Mesothelial cell of epicardium (in vitro differentiated cells): ENCODE data around the gene MROH7. TPM values are rescaled to one million over a fixed set of nuclear protein-coding genes. Genes with fewer than 3 reads are reported as not detected.

Experiments
- DNase-seq, 2 experiments: peaks; one replicate each; pipeline ENCODE4 v3.0.0; 2021; ENCODE audit warnings: low spot score in 2 of 2; ENCODE audit not compliant: unreplicated experiment in 2 of 2
- H3K27ac Mint-ChIP-seq: 2 replicates; pipeline ENCODE4 v1.8.0; 2021; ENCODE audit warnings: mixed read lengths
- H3K27me3 Mint-ChIP-seq: 2 replicates; pipeline ENCODE4 v1.8.0; 2021; ENCODE audit warnings: low read depth, mixed read lengths
- H3K36me3 Mint-ChIP-seq: 2 replicates; pipeline ENCODE4 v1.8.0; 2021; ENCODE audit warnings: mixed read lengths
- H3K4me1 Mint-ChIP-seq: 2 replicates; pipeline ENCODE4 v1.8.0; 2021; ENCODE audit warnings: mixed read lengths
- H3K4me3 Mint-ChIP-seq: 2 replicates; pipeline ENCODE4 v1.8.0; 2021; ENCODE audit warnings: mild to moderate bottlenecking, moderate library complexity, mixed read lengths
- H3K9me3 Mint-ChIP-seq: 2 replicates; pipeline ENCODE4 v1.8.0; 2021; ENCODE audit warnings: mixed read lengths
- total RNA-seq: library from RNA; stranded (reverse); gene quantifications from 3 replicates; pipeline ENCODE4 v1.2.1, GENCODE V29; 2021
- TF ChIP-seq, protein P1 (sequence below): fragments of 200-600 bp; sonication (generic); IDR thresholded peaks from one replicate; pipeline ENCODE4 v1.5.0; 2021; ENCODE audit warnings: antibody characterized with exemption; ENCODE audit not compliant: unreplicated experiment

Gene MROH7
- total RNA-seq, 1 donor from 2014 or later = 4.3 TPM

DNA sequence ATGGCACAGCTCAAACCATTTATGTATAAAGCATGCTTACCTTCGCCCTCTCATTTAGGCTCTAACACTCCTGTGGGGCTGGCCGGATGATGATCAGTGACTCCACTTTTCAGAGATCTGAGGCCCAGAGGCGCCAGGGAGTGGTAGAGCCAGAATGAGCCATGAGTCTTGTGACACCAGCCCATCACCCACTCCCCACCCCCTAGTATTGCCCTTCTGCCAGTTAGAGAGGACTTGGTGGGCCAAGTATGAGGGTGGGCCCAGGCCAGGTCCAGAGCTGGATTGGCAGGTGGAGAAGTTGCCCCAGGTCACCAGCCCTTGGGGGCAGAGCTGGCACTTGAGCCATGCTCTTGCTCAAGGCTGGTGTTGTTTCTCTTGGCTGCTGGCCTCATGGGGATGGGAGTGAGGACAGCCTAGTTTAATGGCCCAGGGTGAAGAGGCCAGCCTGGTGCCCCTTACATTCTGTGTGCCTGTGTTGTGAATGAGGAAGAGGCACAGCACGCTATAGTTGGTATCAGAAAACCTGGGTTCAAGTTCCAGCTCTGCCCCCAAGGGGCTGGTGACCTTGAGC is 43.8 kb downstream of the MROH7 start:
- TF ChIP-seq, protein P1, sequence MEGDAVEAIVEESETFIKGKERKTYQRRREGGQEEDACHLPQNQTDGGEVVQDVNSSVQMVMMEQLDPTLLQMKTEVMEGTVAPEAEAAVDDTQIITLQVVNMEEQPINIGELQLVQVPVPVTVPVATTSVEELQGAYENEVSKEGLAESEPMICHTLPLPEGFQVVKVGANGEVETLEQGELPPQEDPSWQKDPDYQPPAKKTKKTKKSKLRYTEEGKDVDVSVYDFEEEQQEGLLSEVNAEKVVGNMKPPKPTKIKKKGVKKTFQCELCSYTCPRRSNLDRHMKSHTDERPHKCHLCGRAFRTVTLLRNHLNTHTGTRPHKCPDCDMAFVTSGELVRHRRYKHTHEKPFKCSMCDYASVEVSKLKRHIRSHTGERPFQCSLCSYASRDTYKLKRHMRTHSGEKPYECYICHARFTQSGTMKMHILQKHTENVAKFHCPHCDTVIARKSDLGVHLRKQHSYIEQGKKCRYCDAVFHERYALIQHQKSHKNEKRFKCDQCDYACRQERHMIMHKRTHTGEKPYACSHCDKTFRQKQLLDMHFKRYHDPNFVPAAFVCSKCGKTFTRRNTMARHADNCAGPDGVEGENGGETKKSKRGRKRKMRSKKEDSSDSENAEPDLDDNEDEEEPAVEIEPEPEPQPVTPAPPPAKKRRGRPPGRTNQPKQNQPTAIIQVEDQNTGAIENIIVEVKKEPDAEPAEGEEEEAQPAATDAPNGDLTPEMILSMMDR = no peak
- H3K27me3 Mint-ChIP-seq = no peaks in the 10 kb centered on the region
- no peaks in the 10 kb centered on the region for H3K36me3 Mint-ChIP-seq
- H3K27ac Mint-ChIP-seq = no peak overlapping the region
- H3K4me1 Mint-ChIP-seq = no peaks in the 10 kb centered on the region
- H3K9me3 Mint-ChIP-seq = no peaks in the 10 kb centered on the region
- H3K4me3 Mint-ChIP-seq = no peak overlapping the region
- DNase-seq = no peak

DNA sequence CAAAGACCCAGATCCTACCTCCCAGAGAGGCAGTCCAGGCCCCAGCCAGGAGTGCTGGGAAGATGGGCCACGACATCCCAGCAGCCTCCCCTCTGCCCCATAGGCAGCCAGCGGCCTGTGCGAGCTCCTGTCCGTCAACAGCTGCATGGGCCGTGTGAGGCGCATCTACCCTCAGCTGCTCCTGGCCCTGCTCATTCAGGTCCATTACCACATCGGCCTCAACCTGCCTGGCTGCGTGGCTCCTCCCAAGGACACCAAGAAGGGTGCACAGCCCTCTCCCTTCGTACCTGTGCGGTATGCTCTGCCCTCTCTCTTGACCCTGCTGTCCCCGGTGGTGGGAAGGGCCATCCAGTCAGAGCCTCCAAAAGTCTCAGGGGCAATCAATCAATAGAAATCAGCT is 44.6 kb downstream of the MROH7 start:
- no peaks in the 10 kb centered on the region for H3K4me1 Mint-ChIP-seq
- H3K36me3 Mint-ChIP-seq = no peaks in the 10 kb centered on the region
- H3K27ac Mint-ChIP-seq = no peak overlapping the region
- TF ChIP-seq, protein P1 = no peak
- no peak for DNase-seq
- no peaks in the 10 kb centered on the region for H3K27me3 Mint-ChIP-seq
- no peaks in the 10 kb centered on the region for H3K9me3 Mint-ChIP-seq
- H3K4me3 Mint-ChIP-seq = no peak overlapping the region

DNA sequence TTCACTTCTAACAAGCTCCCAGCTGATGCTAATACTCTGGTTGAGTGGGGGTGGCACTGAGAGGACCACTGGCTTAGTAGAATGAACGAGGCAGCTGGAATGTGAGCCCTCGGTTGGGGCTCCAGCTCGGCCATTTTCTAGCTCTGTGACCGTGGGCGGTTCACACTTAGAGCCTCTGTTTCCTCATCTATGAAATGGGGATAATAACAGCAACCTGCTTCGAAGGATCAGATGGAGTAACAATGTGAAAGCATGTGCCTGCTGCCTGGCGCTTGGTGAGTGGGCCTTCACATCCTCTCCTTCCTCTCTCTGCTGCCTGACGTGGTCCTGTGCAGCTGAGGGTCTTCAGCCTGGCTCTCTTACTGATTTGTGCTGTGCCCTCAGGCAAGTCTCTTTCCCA is 53.2 kb downstream of the MROH7 start:
- Mint-ChIP-seq H3K27me3 (peaks cover 34% of the 10 kb centered on the region), H3K4me3 (no peak overlapping the region), H3K27ac (no peak overlapping the region), H3K4me1 (no peaks in the 10 kb centered on the region), H3K36me3 (no peaks in the 10 kb centered on the region), H3K9me3 (no peaks in the 10 kb centered on the region)
- no peak for DNase-seq
- TF ChIP-seq, protein P1 = no peak

DNA sequence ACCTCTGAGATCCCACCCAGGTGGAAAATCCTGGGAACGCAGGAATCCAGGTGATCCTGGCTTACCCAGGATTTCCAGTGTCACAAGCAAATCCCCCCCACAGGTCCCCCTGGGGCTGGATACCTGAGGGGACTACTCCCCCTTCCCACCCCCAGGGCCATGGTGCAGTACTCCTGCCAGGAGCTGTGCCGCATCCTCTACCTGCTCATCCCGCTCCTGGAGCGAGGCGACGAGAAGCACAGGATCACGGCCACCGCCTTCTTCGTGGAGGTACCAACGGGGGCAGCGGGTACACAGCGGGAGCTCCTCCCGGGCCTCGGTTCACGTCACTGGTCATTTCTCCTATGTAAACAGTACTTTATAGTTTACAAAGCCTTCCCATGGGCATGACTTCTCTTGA is 53.6 kb downstream of the MROH7 start:
- no peak overlapping the region for H3K4me3 Mint-ChIP-seq
- no peaks in the 10 kb centered on the region for H3K9me3 Mint-ChIP-seq
- peaks cover 36% of the 10 kb centered on the region for H3K27me3 Mint-ChIP-seq
- H3K27ac Mint-ChIP-seq = no peak overlapping the region
- TF ChIP-seq, protein P1 = no peak
- no peak for DNase-seq
- H3K36me3 Mint-ChIP-seq = no peaks in the 10 kb centered on the region
- H3K4me1 Mint-ChIP-seq = no peaks in the 10 kb centered on the region

DNA sequence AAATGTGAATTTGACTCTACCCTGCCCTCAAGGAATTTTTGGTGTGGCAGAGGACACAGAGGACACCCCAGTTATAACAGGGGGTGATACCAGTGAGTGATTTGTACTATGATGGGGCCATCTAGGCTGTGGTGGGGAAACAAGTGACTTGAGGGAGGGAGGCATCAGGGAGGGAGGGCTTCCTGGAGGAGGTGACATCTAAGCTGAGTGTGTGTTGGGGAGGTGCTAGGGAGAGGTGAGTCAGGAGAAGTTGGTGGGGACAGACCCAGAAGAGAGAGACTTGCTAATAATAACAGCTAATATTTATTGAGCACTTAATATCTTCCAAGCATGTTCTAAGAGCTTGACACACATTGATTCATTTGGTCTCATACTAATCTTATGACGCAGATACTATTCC is 54.2 kb downstream of the MROH7 start:
- peaks cover 38% of the 10 kb centered on the region for H3K27me3 Mint-ChIP-seq
- TF ChIP-seq, protein P1 = no peak
- no peak overlapping the region for H3K4me3 Mint-ChIP-seq
- H3K36me3 Mint-ChIP-seq = no peaks in the 10 kb centered on the region
- no peaks in the 10 kb centered on the region for H3K9me3 Mint-ChIP-seq
- H3K27ac Mint-ChIP-seq = no peak overlapping the region
- H3K4me1 Mint-ChIP-seq = no peaks in the 10 kb centered on the region
- no peak for DNase-seq

DNA sequence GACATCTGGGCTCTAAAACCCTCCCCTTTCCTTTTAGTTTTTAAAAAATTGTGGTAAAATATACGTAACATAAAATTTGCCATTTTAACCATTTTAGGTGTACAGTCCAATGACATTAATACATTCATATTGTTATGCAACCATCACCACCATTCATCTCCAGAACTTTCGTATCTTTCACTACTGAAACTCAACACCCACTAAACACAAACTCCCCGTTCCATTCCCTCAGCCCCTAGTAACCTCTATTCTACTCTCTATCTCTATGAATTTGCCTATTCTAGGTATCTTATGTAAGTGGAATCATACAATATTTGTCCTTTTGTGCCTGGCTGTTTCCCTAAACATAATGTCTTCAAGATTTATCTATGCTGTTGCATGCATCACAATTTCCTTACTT is 54.7 kb downstream of the MROH7 start:
- Mint-ChIP-seq H3K9me3 (no peaks in the 10 kb centered on the region), H3K27ac (no peak overlapping the region), H3K4me3 (no peak overlapping the region), H3K4me1 (no peaks in the 10 kb centered on the region), H3K36me3 (no peaks in the 10 kb centered on the region), H3K27me3 (peaks cover 42% of the 10 kb centered on the region)
- TF ChIP-seq, protein P1 = no peak
- no peak for DNase-seq
